GM12891 (cell line): ENCODE data around the gene ISG15.

ENCODE experiments used
- POLR2A ChIP-seq: IDR thresholded peaks from 2 replicates; pipeline ENCODE4 v1.6.1; 2011; ENCODE audit warnings: low read depth, low read length, control low read depth
- POLR2AphosphoS5 ChIP-seq: IDR thresholded peaks from 2 replicates; pipeline ENCODE4 v1.6.1; 2011; ENCODE audit warnings: low read depth, low read length, control low read depth
- TAF1 ChIP-seq: IDR thresholded peaks from 2 replicates; pipeline ENCODE4 v1.6.1; 2011; ENCODE audit warnings: low read depth, low read length, control low read depth

DNA sequence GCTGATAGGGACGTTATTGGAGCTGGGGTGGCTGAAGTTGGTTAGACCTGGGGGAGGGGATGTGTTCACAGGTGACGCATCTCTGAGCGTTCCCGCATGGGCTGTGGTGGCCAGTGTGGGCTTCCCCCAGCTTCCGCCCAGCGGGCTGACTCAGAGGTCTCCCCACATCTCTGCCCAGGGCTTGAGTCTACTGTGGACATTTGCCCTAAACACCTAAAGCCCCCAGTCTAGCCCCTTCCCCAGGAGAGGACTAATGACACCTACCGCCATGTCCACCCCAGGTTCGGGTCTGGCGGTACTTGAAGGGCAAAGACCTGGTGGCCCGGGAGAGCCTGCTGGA, 8.6 kb downstream of the ISG15 start:
- no peak for TF ChIP-seq POLR2A
- TF ChIP-seq TAF1: no peak
- no peak for TF ChIP-seq POLR2AphosphoS5
